HG03025 (cell line): ENCODE measurements around the gene OR7G3.

Experiments used
- ATAC-seq: cut with Tn5 transposase; IDR thresholded peaks from one replicate; pipeline ENCODE4 v1.9.1; 2021; ENCODE audit warnings: mild to moderate bottlenecking, moderate library complexity; ENCODE audit not compliant: unreplicated experiment, low FRiP score

Gene OR7G3

GRCh38 chr19:9109959-9110358, 16.8 kb downstream of the OR7G3 start:
- no peak for ATAC-seq

GRCh38 chr19:9107375-9107774, 19.4 kb downstream of the OR7G3 start, which contains the start of gene OR7G2:
TSS of gene OR7G2 (minus strand) at chr19:9107475. CDS start at chr19:9103243, 4,232 bp downstream.
- no peak for ATAC-seq

- no peak for ATAC-seq
These were observed 40.0 kb downstream of the OR7G3 start, which contains the start of gene OR1M1 for GRCh38 chr19:9086761-9087160. TSS of gene OR1M1 (plus strand) at chr19:9087061. CDS start at chr19:9093245, 6,184 bp downstream.

GRCh38 chr19:9078651-9079050, 48.1 kb downstream of the OR7G3 start:
- no peak for ATAC-seq

- no peak for ATAC-seq
These were observed 49.8 kb downstream of the OR7G3 start for GRCh38 chr19:9076901-9077300.
